Measurements from ENCODE around the gene ADSS2.
"Not testable (repeated sequence)": the region's sequence is repeated elsewhere in the genome, so short reads cannot be mapped to it uniquely, and the experiment has no call there.

The ADSS2 gene

DNA sequence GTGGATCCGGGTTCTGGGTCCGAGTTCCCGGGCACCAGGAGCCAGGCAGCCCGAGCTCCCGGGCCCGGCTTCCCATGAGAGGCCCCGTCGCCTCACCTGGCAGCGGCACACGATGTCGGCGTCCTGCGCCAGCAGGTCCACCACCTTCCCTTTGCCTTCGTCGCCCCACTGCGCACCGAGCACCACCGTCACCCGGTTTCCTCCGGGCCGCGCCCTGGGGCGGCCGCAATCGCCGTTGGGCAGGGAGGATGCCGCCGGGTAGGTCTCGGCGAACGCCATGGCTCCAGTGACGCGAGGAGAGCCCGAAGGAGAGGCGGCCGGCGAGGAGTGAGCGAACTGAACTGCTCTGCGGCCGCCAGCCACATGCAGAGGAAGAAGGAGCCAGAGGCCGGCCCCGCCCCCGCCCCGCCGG, at the start of gene ADSS2:
ADSS2 (minus strand) TSS at position 371 of the 412 bp plus-strand sequence; CDS start at position 279, 92 bp downstream.
- DNase-seq: no peak

DNA sequence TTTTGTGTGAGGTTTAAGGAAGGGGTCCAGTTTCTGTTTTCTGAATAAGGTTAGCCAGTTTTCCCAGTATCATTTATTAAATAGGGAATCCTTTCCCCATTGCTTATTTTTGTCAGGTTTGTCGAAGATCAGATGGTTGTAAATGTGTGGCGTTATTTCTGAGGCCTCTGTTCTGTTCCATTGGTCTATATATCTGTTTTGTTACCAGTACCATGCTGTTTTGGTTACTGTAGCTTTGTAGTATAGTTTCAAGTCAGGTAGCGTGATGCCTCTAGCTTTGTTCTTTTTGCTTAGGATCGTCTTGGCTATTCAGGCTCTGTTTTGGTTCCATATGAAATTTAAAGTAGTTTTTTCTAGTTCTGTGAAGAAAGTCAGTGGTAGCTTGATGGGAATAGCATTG, 48.8 kb upstream of the ADSS2 start:
- DNase-seq: not testable (repeated sequence)

DNA sequence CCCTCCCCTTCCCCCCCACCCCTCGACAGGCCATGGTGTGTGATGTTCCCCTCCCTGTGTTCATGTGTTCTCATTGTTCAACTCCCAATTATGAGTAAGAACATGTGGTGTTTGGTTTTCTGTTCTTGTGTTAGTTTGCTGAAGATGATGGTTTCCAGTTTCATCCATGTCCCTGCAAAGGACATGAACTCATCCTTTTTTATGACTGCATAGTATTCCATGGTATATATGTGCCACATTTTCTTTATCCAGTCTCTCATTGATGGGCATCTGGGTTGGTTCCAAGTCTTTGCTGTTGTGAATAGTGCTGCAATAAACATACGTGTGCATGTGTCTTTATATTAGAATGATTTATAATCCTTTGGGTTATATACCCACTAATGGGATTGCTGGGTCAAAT, 47.8 kb upstream of the ADSS2 start:
- DNase-seq: not testable (repeated sequence)

DNA sequence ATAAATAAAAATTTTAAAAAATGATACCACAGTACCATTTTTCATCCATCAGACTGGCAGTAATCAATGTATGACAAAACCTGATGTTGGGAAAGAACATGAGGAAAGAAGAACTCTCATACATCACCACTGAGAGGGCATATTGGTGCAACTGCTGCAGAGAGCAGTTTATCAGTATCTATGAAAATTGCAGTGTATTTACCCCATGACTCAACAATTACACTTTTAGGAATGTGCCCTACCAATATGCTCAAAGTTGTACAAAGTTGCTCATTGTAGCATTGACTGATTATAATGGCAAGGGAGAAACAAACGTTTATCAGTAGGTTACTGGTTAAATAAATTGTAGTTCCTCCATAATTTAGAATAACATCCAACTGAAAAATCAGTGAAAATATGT, 46.1 kb upstream of the ADSS2 start:
- DNase-seq: no peak

DNA sequence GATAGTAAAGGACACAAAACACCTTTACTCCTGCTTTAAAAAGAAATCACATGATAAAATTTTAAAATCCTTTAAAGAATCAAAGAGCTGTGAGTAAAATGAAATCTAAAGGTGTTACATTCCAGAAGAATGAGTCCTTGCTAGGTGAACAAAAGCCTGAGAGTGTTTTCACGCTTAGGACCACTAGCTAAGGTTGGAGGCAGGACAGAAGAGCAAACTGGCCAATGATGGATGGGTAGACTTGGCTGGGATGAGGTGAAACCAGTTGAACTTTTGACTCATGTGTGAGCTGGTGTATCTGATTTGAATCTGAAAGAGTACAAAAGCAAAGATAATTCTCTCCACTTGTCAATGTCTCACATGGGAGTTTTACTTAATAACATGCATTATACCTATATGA, 44.5 kb upstream of the ADSS2 start:
- DNase-seq: no peak

DNA sequence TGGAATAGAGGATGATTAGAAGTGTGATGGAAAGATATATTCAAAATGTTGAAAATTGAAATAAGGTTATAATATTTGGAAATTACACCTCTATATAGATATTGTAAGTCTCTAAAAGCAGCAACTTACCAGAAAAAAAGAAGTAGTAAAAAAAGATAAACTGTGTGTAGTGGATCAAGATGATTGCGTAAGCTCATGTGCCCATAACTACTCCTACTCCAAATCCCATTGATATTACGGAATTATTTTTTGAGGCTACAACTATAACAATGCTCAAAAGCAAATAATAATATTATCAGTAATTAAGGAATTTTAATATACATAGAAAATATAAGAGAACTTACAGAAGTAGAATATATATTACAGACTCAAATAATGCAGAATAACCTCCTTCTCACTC, 42.9 kb upstream of the ADSS2 start:
- no peak for DNase-seq

DNA sequence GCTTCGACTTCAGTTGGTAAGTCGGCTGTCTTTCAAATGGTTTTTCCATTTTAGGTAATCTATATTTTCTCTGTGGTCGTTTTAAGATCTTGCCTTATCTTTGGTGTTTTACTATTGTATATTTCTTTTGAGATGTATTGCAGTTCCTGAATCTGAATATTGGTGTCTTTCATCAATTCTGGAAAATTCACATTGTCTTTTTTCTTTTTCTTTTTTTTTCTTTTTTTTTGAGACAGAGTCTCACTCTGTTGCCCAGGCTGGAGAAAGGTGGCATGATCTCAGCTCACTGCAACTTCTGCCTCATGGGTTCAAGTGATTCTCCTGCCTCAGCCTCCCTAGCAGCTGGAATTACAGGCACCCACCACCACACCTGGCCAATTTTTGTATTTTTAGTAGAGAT, 33.3 kb upstream of the ADSS2 start:
- DNase-seq: not testable (repeated sequence)

DNA sequence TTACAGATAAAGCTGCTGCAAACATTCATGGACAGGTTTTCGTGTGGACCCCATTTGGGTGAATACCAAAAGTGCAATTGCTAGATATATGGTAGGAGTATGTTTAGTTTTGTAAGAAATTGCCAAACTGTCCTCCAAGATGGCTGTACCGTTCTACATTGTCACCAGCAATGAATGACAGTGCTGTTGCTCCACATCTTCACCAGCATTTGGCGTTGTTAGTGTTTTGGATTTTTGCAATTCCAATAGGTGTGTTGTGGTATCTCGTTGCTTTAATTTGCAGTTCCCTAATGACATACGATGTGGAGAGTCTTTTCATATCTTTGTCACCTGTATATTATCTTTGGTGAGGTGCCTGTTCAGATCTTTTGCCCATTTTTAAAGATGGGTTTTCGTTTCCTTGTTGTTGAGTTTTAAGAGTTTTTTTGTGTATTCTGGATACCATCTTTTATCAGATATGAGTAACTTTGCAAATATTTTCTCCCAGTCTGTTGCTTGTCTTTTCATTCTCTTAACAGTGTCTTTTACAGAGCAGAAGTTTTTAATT, 21.4 kb upstream of the ADSS2 start:
- no peak for DNase-seq

DNA sequence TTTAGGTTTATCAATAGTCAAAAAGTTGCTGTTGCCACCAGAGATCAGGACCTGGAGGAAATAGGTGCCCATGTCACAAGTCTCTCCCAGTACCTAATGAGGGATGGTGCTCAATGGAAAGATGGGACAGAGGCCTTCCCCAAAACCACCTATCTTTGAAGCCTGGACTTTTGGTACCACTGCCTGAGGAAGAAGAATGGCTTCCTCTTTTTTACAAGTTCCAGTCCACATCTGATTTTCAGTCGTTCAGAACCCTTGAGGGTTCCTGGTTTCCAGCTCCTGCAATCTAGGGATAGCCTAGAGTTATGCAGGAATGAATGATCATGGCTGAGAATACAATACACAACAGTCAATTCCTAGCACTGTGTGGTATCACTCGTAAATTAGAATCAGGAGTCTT, 15.0 kb upstream of the ADSS2 start:
- no peak for DNase-seq

DNA sequence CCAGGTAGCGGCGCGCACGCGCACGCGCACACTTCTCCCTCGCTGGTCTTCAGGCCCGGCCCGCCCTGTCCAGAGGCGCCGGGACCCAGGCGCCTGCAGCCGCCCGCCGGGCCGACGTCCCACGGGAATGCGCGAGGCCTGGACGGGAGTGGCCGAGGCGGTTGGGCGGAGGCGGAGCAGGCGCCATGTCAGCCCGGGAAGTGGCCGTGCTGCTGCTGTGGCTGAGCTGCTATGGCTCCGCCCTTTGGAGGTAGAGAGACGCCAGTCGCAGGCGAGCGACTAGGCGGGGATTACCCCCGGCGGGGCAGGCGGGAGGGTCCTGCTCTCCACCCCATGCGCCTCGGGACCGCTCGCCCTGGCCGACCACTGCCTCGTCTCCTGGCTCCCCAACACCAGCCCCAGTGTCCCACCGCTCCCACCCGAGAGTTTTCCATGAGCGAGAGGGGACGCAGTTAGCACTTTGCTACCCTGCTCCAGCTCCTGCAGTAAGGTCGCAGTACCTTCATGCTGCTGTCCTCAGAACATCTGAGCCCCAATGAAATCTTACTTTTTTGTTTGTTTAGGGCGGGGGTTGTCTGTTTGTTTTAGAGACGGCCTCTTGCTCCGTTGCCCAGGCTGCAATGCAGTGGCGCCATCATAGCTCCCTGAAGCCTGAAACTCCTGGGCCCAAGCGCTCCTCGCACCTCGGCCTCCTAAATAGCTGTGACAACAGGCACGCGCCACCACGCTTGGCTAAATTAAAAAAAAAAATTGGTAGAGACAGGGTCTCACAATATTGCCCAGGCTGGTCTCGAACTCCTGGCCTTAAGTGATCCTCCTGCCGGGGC, 9.7 kb upstream of the ADSS2 start, which contains the start of gene CATSPERE:
CATSPERE (plus strand) TSS at position 29 of the 827 bp plus-strand sequence; CDS start at position 186, 157 bp downstream.
- DNase-seq: peak; percentile 75

DNA sequence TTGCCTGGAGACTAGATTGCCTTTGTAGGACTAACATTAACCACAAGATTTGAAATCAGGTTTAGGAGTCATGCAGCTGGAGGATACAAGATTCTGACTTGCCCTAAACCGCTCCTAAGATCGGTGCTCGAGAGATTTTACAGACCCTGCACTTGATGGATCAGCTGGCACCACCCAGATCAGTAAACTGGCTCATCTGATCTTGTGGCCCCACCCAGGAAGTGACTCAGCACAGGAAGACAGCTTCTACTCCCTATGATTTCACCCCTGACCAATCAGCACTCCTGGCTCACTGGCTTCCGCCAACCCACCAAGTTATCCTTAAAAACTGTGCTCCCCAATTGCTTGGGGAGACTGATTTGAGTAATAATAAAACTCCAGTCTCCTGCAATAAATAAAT, 8.5 kb upstream of the ADSS2 start:
- peak; percentile 26 for DNase-seq

DNA sequence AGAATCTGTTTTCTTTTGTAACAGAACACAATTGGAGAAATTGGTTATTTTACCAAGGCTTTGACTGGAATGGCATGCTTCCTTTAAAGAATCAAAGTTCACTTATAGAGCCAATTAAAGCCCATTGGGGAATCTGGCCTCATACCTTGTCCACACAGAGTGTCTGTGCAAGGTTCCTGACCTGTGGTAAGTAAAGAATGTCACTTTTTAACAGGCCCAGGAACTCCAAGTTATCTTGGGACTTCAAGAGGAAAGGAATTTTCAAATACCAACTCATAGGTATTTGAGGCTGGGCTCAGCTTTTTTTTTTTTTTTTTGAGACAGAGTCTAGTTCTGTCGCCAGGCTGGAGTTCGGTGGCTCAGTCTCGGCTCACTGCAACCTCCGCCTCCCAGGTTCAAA, 7.1 kb upstream of the ADSS2 start:
- DNase-seq: no peak

DNA sequence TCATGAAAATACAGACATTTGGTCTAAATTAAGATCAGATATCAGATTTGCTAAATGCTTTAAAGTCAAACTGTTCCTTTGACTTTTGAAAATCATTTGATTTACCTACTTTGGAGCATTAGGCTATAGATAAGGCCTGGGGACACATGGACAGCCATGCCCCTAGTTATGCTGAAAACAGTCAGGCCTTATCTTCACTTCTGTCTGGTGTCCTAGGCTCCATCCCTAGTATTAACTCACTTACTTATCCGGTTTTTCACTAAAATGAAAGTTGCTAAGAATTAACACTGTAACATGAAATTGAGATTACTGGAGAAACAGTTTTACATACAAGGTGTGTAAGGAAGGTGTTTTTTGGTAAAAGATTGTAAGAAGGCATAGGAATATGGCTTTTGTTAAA, 4.9 kb upstream of the ADSS2 start:
- DNase-seq: no peak

DNA sequence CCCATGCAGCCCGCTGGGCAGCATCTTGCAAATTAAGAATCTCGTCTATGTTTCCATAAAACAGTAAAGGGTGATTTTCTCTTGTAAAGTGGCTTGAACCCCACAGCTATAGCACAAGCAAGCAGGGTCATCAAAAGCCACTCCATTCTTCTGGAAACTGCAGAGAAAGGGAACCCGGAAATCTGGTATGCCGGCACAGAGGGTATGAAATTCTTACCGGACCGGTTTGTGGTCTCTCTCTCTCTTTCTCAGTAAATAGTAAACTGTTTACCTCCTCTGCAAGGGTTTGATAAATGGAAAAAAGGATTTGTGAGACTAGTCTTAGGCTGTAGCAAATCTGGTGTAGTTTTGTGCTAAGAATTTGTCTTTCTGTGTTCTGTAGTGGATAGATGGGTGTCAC, 2.7 kb upstream of the ADSS2 start:
- DNase-seq: no peak

DNA sequence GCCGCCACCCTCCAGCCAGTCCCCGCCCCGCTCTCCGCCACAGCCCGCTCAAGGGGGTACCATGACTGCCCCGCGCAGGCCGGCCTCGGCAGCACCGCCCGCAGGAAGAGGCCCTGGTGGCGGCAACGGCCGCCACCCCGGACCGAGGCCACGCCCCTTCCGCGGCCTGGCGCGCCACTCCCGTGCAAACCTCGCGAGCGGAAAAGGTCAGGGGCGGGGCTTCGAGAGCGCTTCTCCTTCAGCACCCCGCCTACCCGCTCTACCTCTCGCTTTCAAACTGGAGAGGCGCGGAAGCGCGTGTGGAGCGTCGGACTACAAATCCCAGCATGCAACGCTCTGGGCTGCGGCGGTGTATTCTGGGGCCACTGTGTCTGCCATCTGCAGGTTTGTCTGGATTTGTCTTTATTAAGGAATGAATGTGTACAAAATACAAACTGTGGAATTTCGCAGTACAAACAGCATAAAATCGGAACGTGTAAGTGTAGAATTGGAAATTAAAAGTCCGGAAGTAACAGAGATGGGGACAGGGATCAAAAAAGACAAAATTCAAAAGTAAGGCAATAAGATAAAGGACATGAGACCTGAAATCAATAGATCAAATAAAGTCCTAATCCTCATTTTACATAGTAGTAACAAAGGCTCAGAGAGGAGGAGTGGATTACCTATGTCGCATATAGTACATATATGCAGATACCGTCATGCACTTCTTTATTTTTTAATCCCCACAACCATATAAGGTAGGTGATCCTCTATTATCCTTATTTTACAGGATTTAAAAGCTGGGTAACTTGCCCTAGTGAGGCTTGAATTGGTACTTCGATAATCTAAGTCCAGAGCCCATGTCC, 464 bp upstream of the ADSS2 start:
- DNase-seq: peak; percentile 99

DNA sequence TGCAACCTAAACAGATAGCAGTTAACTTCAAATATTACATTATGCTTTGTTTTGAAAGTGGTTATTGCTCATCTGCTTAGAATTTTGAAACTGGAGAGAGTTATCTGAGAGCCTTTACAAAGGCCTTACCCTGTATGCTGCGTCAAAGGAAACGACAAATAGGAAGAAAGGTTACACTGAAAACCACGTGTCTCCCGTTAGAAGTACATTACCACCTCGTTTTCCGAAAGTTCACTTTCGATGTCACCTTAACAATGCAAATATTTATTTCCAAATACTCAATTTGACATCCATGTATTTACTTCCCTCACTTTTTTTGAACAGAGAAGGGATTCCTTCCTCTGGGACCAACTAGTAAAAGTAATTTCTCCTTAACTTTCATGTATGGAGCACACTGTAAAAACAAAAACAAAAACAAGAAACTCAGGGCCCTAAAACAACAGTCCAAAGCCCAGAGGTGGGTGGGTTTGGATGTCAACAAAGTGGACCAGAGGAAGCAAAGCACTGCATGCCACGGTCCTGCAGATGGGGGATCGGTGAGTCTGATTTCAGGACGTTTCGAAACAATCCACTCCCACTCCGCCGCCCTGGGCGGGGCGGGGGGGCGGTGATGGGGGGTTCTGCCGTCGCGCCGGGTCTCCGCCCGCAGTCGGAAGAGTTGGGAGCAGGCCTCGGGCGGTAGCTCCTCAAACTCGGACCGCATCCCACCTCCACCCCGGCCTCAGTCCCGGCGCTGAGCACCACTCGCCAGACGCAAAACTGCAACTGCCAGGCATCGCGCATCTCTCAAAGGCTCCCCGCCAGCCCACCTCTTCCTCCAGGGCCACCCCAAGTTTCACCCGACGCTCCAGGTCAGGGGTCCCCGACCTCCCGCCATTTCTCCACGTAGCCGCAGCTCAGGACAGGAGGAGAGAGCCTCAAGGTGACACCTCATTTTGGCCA, 841 bp downstream of the ADSS2 start:
- peak; percentile 62 for DNase-seq

DNA sequence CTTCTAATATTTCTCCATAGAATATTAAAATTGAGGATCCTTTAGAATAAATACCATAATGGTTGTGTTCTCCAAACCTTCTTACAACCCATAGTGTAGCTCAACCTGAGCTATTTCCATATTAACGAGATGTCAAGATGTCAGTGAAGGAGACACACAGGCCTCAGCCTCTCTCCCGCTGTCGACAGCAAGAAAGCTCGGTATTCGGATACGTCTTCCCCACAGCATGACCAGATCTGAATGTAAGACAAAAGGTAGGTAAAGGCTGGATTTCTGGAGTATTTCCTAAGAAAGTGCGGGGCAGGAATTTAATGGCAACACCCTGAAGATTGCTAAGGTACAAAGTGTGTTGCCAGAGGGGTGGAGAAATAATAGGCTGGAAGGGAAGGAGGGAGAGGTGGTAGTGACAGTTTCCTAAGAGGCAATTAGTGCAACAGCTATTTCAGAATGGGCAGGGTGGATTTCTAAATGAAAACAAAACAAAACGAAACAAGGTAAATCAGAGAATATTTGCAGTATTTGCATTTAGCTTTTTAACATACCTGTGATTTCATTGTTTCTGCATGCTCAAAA, 1.7 kb downstream of the ADSS2 start:
- DNase-seq: no peak

DNA sequence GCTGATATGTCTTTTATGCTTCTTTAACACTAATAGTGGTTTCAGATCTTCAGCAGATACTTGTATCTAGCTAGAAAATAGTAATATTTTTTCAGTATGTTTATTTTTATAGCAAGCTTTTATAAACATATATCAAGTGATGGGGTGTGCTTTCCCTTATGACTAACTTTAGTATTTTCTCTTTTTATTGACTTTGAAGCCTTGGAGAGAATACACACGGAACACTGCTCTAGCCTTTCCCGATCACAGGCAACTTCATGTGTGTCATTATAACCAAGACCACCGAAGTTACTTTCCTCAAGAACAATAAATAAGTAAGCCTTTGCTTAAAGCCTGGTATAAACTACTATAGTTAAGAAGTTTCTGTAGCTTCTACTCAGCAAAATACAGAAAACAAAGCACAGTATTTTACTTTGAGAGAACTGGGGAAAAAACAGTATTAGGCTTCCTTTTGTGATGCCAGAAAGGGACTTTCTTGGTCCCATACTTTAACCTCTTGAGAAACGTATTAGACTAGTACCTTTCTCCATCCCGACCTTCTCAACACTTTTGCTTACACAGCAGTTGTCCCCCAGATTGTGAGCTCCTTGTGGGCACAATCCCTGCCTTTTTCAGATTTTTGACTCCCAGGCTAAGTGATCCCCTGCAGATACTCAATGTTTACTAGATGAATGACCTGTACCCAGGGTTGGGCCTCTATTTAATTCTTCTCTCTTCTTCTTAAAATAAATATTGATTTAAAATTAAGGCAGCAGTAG, 3.3 kb downstream of the ADSS2 start:
- no peak for DNase-seq

DNA sequence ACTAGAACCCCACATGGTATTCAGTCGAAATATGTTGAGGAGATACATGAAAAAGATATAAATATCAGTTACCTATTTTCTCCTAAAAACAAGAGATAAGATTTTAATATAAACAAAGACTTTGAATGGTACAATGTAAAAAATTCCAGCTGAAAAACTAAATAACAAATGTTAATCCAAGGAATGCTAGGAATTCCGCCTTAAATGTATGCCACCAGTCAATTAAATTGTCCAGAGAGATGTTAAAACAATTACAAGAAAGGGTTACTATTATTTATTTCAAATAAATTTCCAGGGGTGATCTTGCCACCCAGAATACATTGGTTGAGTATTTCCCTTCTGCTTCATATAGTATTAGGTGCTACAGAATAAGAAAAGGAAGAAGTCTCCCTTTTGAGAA, 4.2 kb downstream of the ADSS2 start:
- no peak for DNase-seq

DNA sequence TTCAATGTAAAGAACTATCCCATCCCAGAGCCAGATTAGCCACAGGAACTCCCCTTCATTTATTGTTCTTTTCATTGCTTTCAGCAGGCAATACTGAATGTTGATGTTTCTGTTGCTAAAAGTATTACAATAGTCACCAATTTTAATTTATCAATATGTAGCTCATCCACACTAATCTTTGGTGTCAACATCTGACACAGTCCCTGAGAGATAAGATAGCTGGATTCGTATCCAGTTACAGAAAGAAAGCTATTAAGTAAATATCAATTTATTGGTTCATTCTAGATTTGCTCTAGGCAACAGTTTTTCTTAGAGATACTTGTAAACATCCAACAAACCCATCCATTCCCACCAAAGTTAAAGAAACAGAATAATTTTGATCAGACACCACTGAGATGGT, 4.7 kb downstream of the ADSS2 start:
- no peak for DNase-seq
